ENCODE results near the gene DDX10. TPM values are rescaled to one million over a fixed set of nuclear protein-coding genes. Genes with fewer than 3 reads are reported as not detected.

DDX10 gene
- polyA plus RNA-seq, 1 of the 3 experiments (the other 2 are of a cell fraction): 35.8 TPM

GRCh38 chr11:108909921-108910320, 245.1 kb downstream of the DDX10 start:
- Histone ChIP-seq H3K4me3 (ENCODE audit: low read depth in 2 of 2, low read length in 1 of 2) (no peak overlapping the region), H3K9me2 (no peaks in the 10 kb centered on the region), H3K4me1 (ENCODE audit: control insufficient read depth in 1 of 2, insufficient read depth in 2 of 2, low read depth in 1 of 2, low read length in 1 of 2) (peaks cover 9 to 27% of the 10 kb centered on the region in 2 experiments), H3K4me2 (no peak overlapping the region), H3F3A (replicated peaks; ENCODE audit: insufficient read depth) (peaks cover 31% of the 10 kb centered on the region), H4K20me1 (ENCODE audit: insufficient read depth) (no peaks in the 10 kb centered on the region), H3K79me2 (ENCODE audit: insufficient read depth) (no peaks in the 10 kb centered on the region), H3K27me3 (ENCODE audit: insufficient read depth) (no peaks in the 10 kb centered on the region), H3K36me3 (replicated peaks in 1 of 2; ENCODE audit: control insufficient read depth in 1 of 2, insufficient read depth in 2 of 2, low read length in 1 of 2) (no peaks in the 10 kb centered on the region), H3K9ac (no peak overlapping the region), H2AFZ (ENCODE audit: low read depth) (no peak overlapping the region), H3K9me3 (no peaks in the 10 kb centered on the region), H3K27ac (ENCODE audit: low read depth in 2 of 2, low read length in 1 of 2) (no peak overlapping the region)
- POLR2A ChIA-PET: no interaction called here
- CTCF ChIA-PET: no interaction called here
- TF ChIP-seq YY1 (IDR thresholded peaks at IDR 0.05; ENCODE audit: low read depth): no peak
- TF ChIP-seq, protein P1, sequence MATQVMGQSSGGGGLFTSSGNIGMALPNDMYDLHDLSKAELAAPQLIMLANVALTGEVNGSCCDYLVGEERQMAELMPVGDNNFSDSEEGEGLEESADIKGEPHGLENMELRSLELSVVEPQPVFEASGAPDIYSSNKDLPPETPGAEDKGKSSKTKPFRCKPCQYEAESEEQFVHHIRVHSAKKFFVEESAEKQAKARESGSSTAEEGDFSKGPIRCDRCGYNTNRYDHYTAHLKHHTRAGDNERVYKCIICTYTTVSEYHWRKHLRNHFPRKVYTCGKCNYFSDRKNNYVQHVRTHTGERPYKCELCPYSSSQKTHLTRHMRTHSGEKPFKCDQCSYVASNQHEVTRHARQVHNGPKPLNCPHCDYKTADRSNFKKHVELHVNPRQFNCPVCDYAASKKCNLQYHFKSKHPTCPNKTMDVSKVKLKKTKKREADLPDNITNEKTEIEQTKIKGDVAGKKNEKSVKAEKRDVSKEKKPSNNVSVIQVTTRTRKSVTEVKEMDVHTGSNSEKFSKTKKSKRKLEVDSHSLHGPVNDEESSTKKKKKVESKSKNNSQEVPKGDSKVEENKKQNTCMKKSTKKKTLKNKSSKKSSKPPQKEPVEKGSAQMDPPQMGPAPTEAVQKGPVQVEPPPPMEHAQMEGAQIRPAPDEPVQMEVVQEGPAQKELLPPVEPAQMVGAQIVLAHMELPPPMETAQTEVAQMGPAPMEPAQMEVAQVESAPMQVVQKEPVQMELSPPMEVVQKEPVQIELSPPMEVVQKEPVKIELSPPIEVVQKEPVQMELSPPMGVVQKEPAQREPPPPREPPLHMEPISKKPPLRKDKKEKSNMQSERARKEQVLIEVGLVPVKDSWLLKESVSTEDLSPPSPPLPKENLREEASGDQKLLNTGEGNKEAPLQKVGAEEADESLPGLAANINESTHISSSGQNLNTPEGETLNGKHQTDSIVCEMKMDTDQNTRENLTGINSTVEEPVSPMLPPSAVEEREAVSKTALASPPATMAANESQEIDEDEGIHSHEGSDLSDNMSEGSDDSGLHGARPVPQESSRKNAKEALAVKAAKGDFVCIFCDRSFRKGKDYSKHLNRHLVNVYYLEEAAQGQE (IDR thresholded peaks at IDR 0.05; ENCODE audit: low read depth, low read length): no peak
- TF ChIP-seq RXRA (IDR thresholded peaks at IDR 0.05; ENCODE audit: borderline replicate concordance, low read depth): no peak
- no peak for TF ChIP-seq ZBTB33 (IDR thresholded peaks at IDR 0.05; ENCODE audit: borderline replicate concordance, low read depth)
- TF ChIP-seq CHD2 (IDR thresholded peaks at IDR 0.05; ENCODE audit: low read length, partially characterized antibody): no peak
- no peak for TF ChIP-seq MXI1 (IDR thresholded peaks at IDR 0.05; ENCODE audit: low read depth, low read length)
- TF ChIP-seq FOXM1 (IDR thresholded peaks at IDR 0.05; ENCODE audit: low read depth): no peak
- 95% methylated on average over 3 of the region's 3 CpGs for WGBS (ENCODE audit: low lambda C conversion rate)
- no peak for DNase-seq

DNA sequence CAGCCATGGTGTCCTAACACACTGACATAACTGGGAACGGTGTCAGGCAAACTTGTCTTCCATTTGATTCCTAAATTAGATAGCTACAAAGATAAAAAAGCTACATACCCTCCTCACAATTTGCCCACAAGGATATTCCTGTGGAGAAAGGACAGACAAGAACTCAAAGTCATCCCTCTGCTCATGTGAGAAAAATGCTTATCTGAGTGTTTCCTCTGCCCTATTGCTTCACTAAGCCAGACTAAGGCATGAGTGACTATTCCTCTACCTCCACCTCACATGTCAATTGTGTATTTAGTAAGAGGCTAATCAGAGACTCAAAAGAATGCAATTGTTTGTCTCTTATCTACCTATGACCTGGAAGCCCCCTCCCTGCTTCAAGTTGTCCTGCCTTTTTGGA, 247.7 kb downstream of the DDX10 start:
- POLR2A ChIA-PET: no interaction called here
- H2AFZ ChIP-seq (ENCODE audit: low read depth): no peak overlapping the region
- no peaks in the 10 kb centered on the region for H3K27me3 ChIP-seq (ENCODE audit: insufficient read depth)
- no peak overlapping the region for H3K9ac ChIP-seq
- H3K9me2 ChIP-seq: no peaks in the 10 kb centered on the region
- H3F3A ChIP-seq (replicated peaks; ENCODE audit: insufficient read depth): peaks cover 24% of the 10 kb centered on the region
- 89% methylated on average over 1 of the region's 1 CpG for WGBS (ENCODE audit: low lambda C conversion rate)
- peaks cover 3% of the 10 kb centered on the region; the same call in 1 of the 2 replicates for H3K79me2 ChIP-seq (ENCODE audit: insufficient read depth)
- H3K4me1 ChIP-seq (ENCODE audit: control insufficient read depth in 1 of 2, insufficient read depth in 2 of 2, low read depth in 1 of 2, low read length in 1 of 2): peaks cover 5 to 17% of the 10 kb centered on the region in 2 experiments; a peak in 3 of 4 replicates
- H3K9me3 ChIP-seq: no peaks in the 10 kb centered on the region
- H3K4me3 ChIP-seq (ENCODE audit: low read depth in 2 of 2, low read length in 1 of 2): no peak overlapping the region
- H3K36me3 ChIP-seq (replicated peaks in 1 of 2; ENCODE audit: control insufficient read depth in 1 of 2, insufficient read depth in 2 of 2, low read length in 1 of 2): no peaks in the 10 kb centered on the region
- DNase-seq: no peak
- CTCF ChIA-PET: no interaction called here
- H4K20me1 ChIP-seq (ENCODE audit: insufficient read depth): no peaks in the 10 kb centered on the region
- H3K27ac ChIP-seq (ENCODE audit: low read depth in 2 of 2, low read length in 1 of 2): peak overlapping the region in 1 of 2 experiments; percentile 33; a peak in 2 of 4 replicates
- H3K4me2 ChIP-seq: no peak overlapping the region
- no peak for TF ChIP-seq TCF12 (IDR thresholded peaks at IDR 0.05)
- no peak for TF ChIP-seq RAD21 (IDR thresholded peaks at IDR 0.05; ENCODE audit: low read length)
- TF ChIP-seq FOXJ3 (CRISPR knock-in tag; IDR thresholded peaks at IDR 0.05): no peak
- no peak for TF ChIP-seq EP300 (IDR thresholded peaks at IDR 0.05; ENCODE audit: borderline replicate concordance in 1 of 2, low read depth in 1 of 2, low read length in 1 of 2)
- no peak for TF ChIP-seq TAF1 (IDR thresholded peaks at IDR 0.05; ENCODE audit: borderline replicate concordance, low read depth, low read length)
- no peak for TF ChIP-seq RXRA (IDR thresholded peaks at IDR 0.05; ENCODE audit: borderline replicate concordance, low read depth)
- TF ChIP-seq NRF1 (IDR thresholded peaks at IDR 0.05; ENCODE audit: low read depth, low read length): no peak
- no peak for TF ChIP-seq CHD2 (IDR thresholded peaks at IDR 0.05; ENCODE audit: low read length, partially characterized antibody)
- TF ChIP-seq, protein P2, sequence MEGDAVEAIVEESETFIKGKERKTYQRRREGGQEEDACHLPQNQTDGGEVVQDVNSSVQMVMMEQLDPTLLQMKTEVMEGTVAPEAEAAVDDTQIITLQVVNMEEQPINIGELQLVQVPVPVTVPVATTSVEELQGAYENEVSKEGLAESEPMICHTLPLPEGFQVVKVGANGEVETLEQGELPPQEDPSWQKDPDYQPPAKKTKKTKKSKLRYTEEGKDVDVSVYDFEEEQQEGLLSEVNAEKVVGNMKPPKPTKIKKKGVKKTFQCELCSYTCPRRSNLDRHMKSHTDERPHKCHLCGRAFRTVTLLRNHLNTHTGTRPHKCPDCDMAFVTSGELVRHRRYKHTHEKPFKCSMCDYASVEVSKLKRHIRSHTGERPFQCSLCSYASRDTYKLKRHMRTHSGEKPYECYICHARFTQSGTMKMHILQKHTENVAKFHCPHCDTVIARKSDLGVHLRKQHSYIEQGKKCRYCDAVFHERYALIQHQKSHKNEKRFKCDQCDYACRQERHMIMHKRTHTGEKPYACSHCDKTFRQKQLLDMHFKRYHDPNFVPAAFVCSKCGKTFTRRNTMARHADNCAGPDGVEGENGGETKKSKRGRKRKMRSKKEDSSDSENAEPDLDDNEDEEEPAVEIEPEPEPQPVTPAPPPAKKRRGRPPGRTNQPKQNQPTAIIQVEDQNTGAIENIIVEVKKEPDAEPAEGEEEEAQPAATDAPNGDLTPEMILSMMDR (IDR thresholded peaks at IDR 0.05): no peak
- TF ChIP-seq ELF1 (IDR thresholded peaks at IDR 0.05): no peak
- no peak for TF ChIP-seq EZH2phosphoT487 (IDR thresholded peaks at IDR 0.05; ENCODE audit: borderline replicate concordance, low read depth)
- TF ChIP-seq ZBTB33 (IDR thresholded peaks at IDR 0.05; ENCODE audit: borderline replicate concordance, low read depth): no peak
- no peak for TF ChIP-seq TEAD4 (IDR thresholded peaks at IDR 0.05; ENCODE audit: borderline replicate concordance, insufficient read depth)
- no peak for TF ChIP-seq FOXM1 (IDR thresholded peaks at IDR 0.05; ENCODE audit: low read depth)
- no peak for TF ChIP-seq RCOR1 (IDR thresholded peaks at IDR 0.05; ENCODE audit: low read length)

Data from SK-N-SH (cell line).